CD4-positive, alpha-beta T cell treated with Interleukin-15 for 1 hour (primary cell): Measurements from ENCODE around the gene DEPDC1B.
"Not testable (repeated sequence)": the region's sequence is repeated elsewhere in the genome, so short reads cannot be mapped to it uniquely, and the experiment has no call there.

ENCODE experiments used
- DNase-seq: peaks from one replicate; pipeline ENCODE4 v3.0.0-alpha.2; 2020

Gene DEPDC1B

GRCh38 chr5:60583616-60584015 is 116.3 kb downstream of the DEPDC1B start:
- no peak for DNase-seq

- DNase-seq = no peak
These were observed 121.7 kb downstream of the DEPDC1B start for GRCh38 chr5:60578315-60578714.

DNA sequence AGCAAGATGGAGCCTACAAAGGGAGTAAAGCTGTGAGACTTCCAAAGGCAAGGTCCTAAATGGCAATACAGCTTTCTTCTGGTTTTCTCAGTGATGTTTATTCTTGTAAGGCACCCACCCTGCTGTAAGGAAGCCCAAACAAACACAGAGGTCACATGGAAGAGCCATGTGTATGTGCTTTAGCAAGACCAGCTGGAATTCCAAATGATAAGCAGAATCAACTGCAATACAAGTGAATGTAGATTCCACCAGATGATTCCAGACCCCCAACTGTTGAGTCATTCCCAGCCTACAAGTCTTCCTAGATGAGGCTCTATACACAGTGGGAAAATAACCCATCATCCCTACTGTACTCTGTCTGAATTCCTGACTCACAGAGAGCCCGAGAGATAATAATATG is 122.8 kb downstream of the DEPDC1B start:
- no peak for DNase-seq

DNA sequence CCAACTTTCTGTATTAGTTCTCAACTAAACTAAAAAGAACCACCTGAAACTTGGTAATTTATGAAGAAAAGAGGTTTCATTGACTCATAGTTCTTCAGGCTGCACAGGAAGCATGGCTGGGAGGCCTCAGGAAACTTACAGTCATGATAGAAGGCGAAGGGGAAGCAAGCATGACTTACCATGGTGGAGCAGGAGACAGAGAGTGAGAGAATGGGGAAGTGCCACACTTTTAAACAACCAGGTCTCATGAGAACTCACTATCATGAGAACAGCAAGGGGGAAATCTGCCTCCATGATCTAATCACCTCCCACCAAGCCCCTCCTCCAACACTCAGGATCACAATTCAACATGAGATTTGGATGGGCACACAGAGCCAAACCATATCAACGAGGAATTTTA is 123.5 kb downstream of the DEPDC1B start:
- DNase-seq = no peak

- DNase-seq = no peak
These were observed 131.3 kb downstream of the DEPDC1B start for GRCh38 chr5:60568646-60569045.

- DNase-seq = no peak
These were observed 136.2 kb downstream of the DEPDC1B start for GRCh38 chr5:60563696-60564324.

DNA sequence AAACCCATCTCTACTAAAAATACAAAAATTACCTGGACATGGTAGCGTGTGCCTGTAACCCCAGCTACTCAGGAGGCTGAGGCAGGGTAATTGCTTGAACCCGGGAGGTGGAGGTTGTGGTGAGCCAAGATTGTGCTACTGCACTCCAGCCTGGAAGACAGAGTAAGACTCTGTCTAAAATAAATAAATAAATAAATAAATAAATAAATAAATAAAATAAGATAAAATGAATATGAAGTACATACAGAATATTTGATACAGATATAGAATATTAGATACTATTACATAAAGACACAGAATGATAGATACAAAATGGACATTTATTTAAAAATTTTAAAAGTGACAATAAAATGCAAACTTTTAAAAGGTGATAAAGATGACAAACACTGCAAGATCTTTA is 146.7 kb downstream of the DEPDC1B start:
- not testable (repeated sequence) for DNase-seq

DNA sequence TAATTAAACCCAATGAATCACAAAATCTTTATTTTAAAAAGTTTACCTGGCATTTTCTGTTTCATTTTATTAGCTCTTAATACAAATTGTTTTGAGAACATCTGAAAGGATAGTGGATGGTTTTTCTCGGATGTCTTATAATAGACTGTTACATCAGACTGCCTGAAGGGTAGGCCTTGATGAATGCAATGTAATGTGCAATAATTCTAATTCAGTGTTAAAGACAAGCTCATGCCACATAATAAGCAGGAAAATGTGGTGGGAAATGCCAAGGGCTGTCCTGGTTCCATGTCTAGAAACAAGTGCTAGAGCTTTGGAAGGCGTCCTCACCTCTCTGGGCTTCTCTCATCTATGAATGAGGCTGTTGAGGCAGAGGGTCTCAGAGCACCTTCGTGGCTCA is 148.1 kb downstream of the DEPDC1B start:
- DNase-seq = no peak

DNA sequence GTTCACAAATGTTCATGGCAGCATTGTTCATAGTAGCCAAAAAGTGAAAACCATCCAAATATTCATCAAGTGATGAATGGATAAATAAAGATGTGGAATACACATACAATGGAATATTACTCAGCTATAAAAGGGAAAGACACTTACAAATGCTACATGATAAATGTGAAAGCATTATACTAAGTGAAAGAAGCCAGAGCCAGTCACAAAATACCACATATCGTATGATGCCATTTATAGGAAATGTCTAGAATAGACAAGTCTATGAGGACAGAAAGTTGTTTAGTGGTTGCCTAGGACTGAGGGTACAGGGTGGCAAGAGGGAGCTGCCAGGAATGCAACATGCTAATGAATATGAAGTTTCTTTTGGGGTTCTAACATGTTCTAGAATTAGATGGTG is 148.7 kb downstream of the DEPDC1B start:
- no peak for DNase-seq

- DNase-seq = no peak
These were observed 149.7 kb downstream of the DEPDC1B start for GRCh38 chr5:60550311-60550710.

GRCh38 chr5:60549841-60550240 is 150.1 kb downstream of the DEPDC1B start:
- no peak for DNase-seq
